ENCODE measurements around the gene LAMA3.

Gene LAMA3

GRCh38 chr18:23924813-23925212 is 235.6 kb downstream of the LAMA3 start:
- DNase-seq: no peak

- DNase-seq: no peak
These were observed 237.3 kb downstream of the LAMA3 start for GRCh38 chr18:23926571-23926970.

GRCh38 chr18:23927821-23928746 is 238.8 kb downstream of the LAMA3 start:
- no peak for DNase-seq

- no peak for DNase-seq
These were observed 240.2 kb downstream of the LAMA3 start for GRCh38 chr18:23929362-23929930.

GRCh38 chr18:23930002-23930401 is 240.7 kb downstream of the LAMA3 start:
- DNase-seq: no peak

- no peak for DNase-seq
These were observed 243.3 kb downstream of the LAMA3 start for GRCh38 chr18:23932385-23933067.

GRCh38 chr18:23933407-23933806 is 244.2 kb downstream of the LAMA3 start:
- no peak for DNase-seq

- no peak for DNase-seq
These were observed 245.0 kb downstream of the LAMA3 start for GRCh38 chr18:23934252-23934651.

GRCh38 chr18:23934863-23935262 is 245.6 kb downstream of the LAMA3 start:
- no peak for DNase-seq

GRCh38 chr18:23935804-23936203 is 246.6 kb downstream of the LAMA3 start:
- no peak for DNase-seq

GRCh38 chr18:23936381-23936958 is 247.2 kb downstream of the LAMA3 start:
- no peak for DNase-seq

GRCh38 chr18:23938043-23938756 is 248.9 kb downstream of the LAMA3 start:
- no peak for DNase-seq

GRCh38 chr18:23938901-23939341 is 249.7 kb downstream of the LAMA3 start:
- DNase-seq: no peak

GRCh38 chr18:23939366-23939765 is 250.1 kb downstream of the LAMA3 start:
- DNase-seq: no peak

GRCh38 chr18:23939896-23940295 is 250.6 kb downstream of the LAMA3 start:
- no peak for DNase-seq

- DNase-seq: no peak
These were observed 252.5 kb downstream of the LAMA3 start for GRCh38 chr18:23941791-23942190.

GRCh38 chr18:23943104-23943503 is 253.9 kb downstream of the LAMA3 start:
- DNase-seq: no peak

GRCh38 chr18:23943903-23944624 is 254.8 kb downstream of the LAMA3 start:
- DNase-seq: no peak

- DNase-seq: no peak
These were observed 256.3 kb downstream of the LAMA3 start for GRCh38 chr18:23945416-23946079.

GRCh38 chr18:23949863-23950262 is 260.6 kb downstream of the LAMA3 start:
- no peak for DNase-seq

GRCh38 chr18:23950644-23951043 is 261.4 kb downstream of the LAMA3 start:
- no peak for DNase-seq

Data from NCI-H2171 treated with DMSO at 0.1 percent for 48 hours (cell line).